ENCODE results near the gene GID8. TPM values are rescaled to one million over a fixed set of nuclear protein-coding genes. Genes with fewer than 3 reads are reported as not detected.

The GID8 gene
- total and polyA plus RNA-seq, 4 donors, result 10.2 to 23.6 (median 14.6) TPM

GRCh38 chr20:62995898-62996595 lies 58.1 kb downstream of the GID8 start:
- Histone ChIP-seq H3K4me3 (ENCODE audit: low read depth in 1 of 3, low read length in 3 of 3) (no peak overlapping the region), H3K27ac (ENCODE audit: low read depth in 1 of 2, low read length in 2 of 2) (no peak overlapping the region), H3K36me3 (ENCODE audit: control insufficient read depth in 4 of 4, insufficient read depth in 3 of 4, low read depth in 1 of 4, low read length in 3 of 4) (no peaks in the 10 kb centered on the region), H3K9me3 (ENCODE audit: control insufficient read depth in 4 of 4, low read length in 3 of 4) (no peaks in the 10 kb centered on the region), H3K9ac (ENCODE audit: low read depth in 1 of 2, low read length in 2 of 2) (no peak overlapping the region), H3K4me1 (ENCODE audit: control insufficient read depth in 4 of 4, insufficient read depth in 4 of 4, low read length in 3 of 4) (no peaks in the 10 kb centered on the region), H3K27me3 (ENCODE audit: control insufficient read depth in 4 of 4, insufficient read depth in 4 of 4, low read length in 3 of 4) (peaks cover 0 to 13% (median 2%) of the 10 kb centered on the region in 4 donors)
- DNase-seq (ENCODE audit: low spot score), result no peak
- WGBS, result 70% methylated on average over 25 of the region's 25 CpGs
- TF ChIP-seq ZBTB33 (IDR thresholded peaks at IDR 0.05) (no peak), EGR1 (IDR thresholded peaks at IDR 0.05; ENCODE audit: low read depth in 2 of 2) (no peak), RXRA (IDR thresholded peaks at IDR 0.05) (no peak), ATF3 (IDR thresholded peaks at IDR 0.05) (no peak), SP1 (IDR thresholded peaks at IDR 0.05) (no peak), HNF4G (IDR thresholded peaks at IDR 0.05) (no peak)

GRCh38 chr20:62996596-62996982 lies 58.6 kb downstream of the GID8 start:
- H3K9ac ChIP-seq (ENCODE audit: low read depth in 1 of 2, low read length in 2 of 2), result no peak overlapping the region
- no peaks in the 10 kb centered on the region for H3K9me3 ChIP-seq (ENCODE audit: control insufficient read depth in 4 of 4, low read length in 3 of 4)
- DNase-seq (ENCODE audit: low spot score), result no peak
- TF ChIP-seq FOXA2 (IDR thresholded peaks at IDR 0.05) (no peak), REST (IDR thresholded peaks at IDR 0.05) (no peak), RAD21 (IDR thresholded peaks at IDR 0.05) (no peak), FOXA1 (IDR thresholded peaks at IDR 0.05) (no peak), CTCF (IDR thresholded peaks at IDR 0.05; ENCODE audit: low read depth, low read length, missing input control) (no peak), GABPA (IDR thresholded peaks at IDR 0.05 in 1 of 2, conservative IDR thresholded peaks at IDR 0.05 in 1 of 2) (no peak), HNF4G (IDR thresholded peaks at IDR 0.05) (no peak), NR2F2 (IDR thresholded peaks at IDR 0.05) (no peak), HNF4A (conservative IDR thresholded peaks at IDR 0.05) (no peak), YY1 (IDR thresholded peaks at IDR 0.05) (no peak), ATF3 (IDR thresholded peaks at IDR 0.05) (no peak), SP1 (IDR thresholded peaks at IDR 0.05) (no peak), JUND (IDR thresholded peaks at IDR 0.05) (no peak), ZBTB33 (IDR thresholded peaks at IDR 0.05) (no peak), TAF1 (conservative IDR thresholded peaks at IDR 0.05) (no peak), EGR1 (IDR thresholded peaks at IDR 0.05; ENCODE audit: low read depth in 2 of 2) (no peak), RXRA (IDR thresholded peaks at IDR 0.05) (no peak), MAX (IDR thresholded peaks at IDR 0.05) (no peak)
- peaks cover 0 to 13% (median 2%) of the 10 kb centered on the region in 4 donors for H3K27me3 ChIP-seq (ENCODE audit: control insufficient read depth in 4 of 4, insufficient read depth in 4 of 4, low read length in 3 of 4)
- no peak overlapping the region for H3K4me3 ChIP-seq (ENCODE audit: low read depth in 1 of 3, low read length in 3 of 3)
- H3K36me3 ChIP-seq (ENCODE audit: control insufficient read depth in 4 of 4, insufficient read depth in 3 of 4, low read depth in 1 of 4, low read length in 3 of 4), result no peaks in the 10 kb centered on the region
- H3K27ac ChIP-seq (ENCODE audit: low read depth in 1 of 2, low read length in 2 of 2), result no peak overlapping the region
- 79% methylated on average over 14 of the region's 14 CpGs for WGBS
- H3K4me1 ChIP-seq (ENCODE audit: control insufficient read depth in 4 of 4, insufficient read depth in 4 of 4, low read length in 3 of 4), result no peaks in the 10 kb centered on the region

All from liver (tissue), 9 donors.